Measurements from ENCODE around the gene ITGB2.

Gene ITGB2

DNA sequence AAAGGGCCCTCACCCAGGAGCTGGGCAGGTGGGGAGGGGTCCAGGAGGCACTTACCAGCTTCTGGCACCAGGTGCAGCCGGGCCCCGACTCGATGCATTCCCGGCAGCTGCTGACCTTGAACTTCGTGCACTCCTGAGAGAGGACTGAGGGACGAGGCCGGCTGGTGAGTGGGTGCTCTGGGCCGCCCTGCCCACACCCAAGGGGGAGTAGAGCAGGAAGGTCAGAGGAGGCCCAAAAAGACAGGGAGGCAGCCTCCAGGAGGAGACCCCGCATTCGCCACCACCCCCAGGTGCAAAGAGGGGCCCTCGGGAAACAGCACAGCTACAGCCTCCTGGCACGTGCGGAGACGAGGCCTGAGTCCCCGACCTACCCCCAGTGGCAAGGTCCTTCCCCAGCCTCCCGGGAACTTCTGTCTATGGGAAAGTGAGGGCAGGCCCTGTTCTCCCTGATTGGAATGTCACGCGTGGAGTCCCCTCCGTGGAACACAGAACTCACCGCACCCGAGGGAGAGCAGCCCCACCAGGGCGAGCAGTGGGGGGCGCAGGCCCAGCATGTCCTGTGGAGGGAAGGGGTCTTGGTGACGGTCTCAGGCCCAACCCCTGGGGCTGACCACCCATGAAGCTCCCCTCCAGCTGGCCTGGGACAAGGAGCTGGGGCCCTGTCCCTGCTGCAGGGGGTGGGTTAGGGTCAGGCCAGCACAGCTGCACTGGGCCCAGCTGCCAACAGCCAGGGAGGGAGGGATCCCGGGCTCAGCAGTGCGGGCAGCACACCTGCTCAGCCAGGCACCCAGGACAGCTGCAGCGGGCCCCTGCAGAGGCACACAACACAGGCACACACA lies 10.3 kb downstream of the ITGB2 start:
- DNase-seq (ENCODE audit: low read depth) = no peak

DNA sequence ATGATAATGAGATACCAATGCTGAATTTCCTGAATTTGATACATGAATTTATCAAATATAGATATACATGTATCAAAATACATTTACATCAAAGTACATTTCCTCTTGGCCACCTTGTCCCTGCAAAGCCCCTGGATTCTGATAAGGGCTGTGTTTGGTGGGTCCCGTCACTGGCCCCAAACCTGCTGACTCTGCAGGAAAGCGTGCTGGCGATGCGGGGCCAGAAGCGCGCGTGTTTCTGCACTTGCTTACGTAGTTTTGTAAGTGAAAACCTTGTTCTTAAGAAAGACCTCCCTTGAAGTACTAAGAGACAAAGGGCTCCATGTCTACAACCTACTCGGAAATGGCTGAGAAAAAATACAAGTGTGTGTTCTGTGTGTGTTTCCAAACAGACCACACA lies 11.0 kb downstream of the ITGB2 start:
- DNase-seq (ENCODE audit: low read depth) = no peak

DNA sequence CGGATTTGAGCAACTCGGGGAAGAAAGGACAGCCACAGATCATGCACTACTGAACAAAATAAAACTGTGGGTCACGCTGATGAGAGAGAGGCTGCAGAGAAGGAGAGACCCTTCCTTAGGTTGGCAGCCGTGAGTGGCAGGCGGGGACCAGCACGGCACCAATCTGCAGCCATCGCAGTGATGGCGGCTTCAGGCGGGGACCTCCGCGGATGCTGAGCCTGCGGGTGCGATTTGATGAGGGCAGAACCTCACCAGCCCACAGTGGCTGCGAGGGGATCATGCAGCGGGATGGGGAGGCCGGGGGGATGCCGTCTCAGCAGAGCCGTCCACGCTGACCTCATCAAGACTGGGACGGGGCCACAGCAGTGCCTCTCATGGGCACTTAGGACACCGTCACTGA lies 11.8 kb downstream of the ITGB2 start:
- DNase-seq (ENCODE audit: low read depth) = no peak

DNA sequence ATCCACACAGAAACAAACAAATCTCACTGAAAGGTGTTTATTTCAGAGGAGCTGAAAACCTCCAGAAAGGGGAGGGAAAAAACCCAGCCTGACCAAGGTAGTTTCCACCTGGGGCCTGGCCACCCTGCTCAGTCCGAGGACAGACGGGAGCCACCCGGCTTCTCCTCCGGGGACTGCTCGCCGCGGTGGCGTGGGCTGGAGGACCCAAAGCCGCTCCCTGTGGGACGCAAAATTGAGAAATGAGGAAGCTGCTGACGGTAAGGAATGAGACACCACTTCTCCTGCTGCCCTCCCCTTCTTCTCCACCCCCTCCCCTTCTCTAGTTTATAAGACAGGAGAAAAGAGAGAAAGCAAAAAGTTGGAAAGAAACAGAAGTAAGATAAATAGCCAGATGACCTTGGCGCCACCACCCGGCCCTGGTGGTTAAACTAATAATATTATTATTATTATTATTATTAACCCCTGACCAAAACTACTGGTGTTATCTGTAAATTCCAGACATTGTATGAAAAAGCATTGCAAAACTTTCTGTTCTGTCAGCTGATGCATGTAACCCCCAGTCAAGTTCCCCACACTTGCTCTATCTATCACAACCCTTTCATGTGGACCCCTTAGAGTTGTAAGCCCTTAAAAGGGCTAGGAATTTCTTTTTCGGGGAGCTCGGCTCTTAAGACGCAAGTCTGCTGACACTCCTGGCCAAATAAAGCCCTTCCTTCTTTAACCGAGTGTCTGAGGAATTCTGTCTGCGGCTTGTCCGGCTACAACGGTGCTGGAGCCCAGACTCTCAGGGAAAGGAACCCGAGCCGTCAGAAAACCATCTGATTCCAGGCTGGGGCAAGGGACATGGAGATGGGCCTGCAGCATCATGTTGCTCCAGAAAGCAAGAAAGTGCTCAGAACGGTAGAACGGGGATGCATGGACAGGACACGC lies 12.5 kb downstream of the ITGB2 start:
- DNase-seq (ENCODE audit: low read depth) = no peak

DNA sequence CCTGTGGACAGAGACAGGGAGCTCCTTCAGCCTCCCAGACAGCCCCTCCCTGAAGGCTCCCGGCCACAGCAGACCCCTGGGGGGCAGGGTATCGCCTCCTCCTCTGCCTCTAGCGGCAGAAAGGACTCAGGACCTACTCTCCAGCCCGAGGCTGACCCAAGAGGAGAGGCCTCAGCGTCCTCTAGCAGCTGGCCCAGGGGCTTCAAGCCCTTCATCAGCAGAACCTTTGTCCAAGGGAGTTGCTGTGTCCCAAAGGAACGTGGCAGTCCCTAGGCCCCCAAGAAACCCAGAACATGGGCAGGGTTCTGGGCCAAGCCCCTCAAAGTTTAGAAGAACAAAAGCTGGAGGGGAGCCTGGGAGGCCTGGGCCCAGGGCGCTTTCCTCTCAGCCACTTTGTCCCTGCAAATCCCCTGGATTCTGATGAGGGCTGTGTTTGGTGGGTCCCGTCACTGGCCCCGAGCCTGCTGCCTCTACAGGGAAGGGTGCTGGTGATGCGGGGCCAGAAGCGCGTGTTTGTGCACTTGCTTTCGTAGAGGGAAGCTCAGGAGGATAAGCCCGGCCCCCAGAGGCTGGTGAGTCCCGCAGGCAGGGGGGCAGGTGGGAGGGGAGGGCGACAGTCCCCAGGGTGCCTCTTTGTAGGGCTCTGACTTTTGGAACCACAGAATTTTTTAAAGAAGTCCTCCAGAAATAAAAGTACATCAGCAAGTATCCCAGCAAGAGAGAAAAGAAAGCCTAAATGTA lies 13.3 kb downstream of the ITGB2 start:
- DNase-seq (ENCODE audit: low read depth) = no peak

DNA sequence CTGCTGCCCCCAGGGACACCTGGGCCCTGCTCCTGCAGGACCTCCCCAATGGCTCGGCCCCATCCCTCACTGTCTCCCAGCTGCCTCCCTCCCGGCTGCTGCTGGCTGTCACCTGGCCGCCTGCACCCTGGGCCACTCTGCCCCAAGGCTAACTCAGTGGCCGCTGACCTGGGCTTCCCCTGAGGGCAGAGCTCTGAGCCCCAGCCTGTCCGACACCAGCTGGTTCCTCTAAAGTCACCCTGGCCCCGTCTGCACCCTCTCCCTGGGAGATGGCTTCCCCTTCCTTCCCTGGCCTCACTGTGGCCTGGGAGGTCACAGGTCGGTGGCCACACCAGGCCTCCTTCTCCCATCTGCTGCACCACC lies 15.0 kb downstream of the ITGB2 start:
- no peak for DNase-seq (ENCODE audit: low read depth)

- DNase-seq (ENCODE audit: low read depth) = no peak
Measured at GRCh38 chr21:44905016-44905727, 15.5 kb downstream of the ITGB2 start.

GRCh38 chr21:44904141-44904923 lies 16.4 kb downstream of the ITGB2 start:
- no peak for DNase-seq (ENCODE audit: low read depth)

- DNase-seq (ENCODE audit: low read depth) = no peak
Measured at GRCh38 chr21:44903689-44904088, 17.0 kb downstream of the ITGB2 start.

GRCh38 chr21:44903050-44903685 lies 17.5 kb downstream of the ITGB2 start:
- DNase-seq (ENCODE audit: low read depth) = no peak

DNA sequence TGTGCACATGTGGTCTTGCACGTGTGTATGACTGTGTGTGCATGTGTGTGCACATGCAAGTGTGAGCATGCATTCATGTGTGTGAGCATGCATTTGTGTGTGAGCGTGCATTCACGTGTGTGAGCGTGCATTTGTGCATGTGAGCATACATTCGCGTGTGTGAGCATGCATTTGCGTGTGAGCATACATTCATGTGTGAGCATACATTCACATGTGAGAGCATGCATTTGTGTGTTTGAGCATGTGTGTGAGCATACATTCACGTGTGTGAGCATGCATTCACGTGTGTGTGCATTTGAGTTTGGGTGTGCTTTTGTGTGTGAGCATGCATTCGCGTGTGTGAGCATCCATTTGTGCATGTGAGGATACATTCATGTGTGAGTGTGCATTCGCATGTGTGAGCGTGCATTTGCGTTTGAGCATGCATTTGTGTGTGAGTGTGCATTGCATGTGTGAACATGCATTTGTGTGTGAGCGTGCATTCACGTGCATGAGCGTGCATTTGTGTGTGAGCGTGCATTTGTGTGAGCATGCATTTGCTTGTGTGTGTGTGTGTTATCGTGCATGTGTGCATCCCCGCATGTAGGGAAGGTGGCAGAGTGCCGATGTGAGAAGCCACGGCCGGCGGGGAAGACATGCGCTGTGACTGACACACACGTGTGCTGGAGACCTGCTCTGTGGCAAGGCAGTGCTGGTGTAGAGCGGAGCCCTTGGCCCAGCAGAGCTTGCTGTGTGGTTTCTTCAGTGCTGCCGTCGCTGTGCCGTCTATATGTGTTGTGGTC lies 18.2 kb downstream of the ITGB2 start:
- no peak for DNase-seq (ENCODE audit: low read depth)

DNA sequence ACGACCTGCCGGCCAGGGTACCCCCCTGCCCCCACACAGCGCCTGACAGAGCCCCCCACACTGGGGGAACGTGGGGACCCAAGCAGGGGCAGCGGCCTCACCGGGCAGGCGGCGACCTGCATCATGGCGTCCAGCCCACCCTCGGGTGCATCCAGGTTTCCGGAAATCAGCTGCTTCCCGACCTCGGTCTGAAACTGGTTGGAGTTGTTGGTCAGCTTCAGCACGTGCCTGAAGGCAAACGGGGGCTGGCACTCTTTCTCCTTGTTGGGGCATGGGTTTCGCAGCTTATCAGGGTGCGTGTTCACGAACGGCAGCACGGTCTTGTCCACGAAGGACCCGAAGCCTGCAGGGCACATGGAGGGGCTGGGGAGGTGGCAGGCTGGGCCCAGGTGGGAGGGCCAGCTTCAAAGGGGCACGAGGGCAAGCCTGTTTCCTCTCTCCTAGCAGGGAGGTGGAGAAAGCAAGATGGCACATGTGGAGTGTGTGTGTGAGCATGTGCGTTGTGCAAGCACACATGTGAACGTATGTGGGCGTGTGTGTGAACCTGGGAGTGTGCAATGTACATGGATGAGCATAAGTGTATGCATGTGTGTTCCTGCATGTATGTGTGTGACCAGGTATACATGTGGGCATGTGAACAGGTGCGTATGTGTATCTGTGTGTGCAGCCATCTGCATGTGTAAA lies 19.2 kb downstream of the ITGB2 start:
- no peak for DNase-seq (ENCODE audit: low read depth)

DNA sequence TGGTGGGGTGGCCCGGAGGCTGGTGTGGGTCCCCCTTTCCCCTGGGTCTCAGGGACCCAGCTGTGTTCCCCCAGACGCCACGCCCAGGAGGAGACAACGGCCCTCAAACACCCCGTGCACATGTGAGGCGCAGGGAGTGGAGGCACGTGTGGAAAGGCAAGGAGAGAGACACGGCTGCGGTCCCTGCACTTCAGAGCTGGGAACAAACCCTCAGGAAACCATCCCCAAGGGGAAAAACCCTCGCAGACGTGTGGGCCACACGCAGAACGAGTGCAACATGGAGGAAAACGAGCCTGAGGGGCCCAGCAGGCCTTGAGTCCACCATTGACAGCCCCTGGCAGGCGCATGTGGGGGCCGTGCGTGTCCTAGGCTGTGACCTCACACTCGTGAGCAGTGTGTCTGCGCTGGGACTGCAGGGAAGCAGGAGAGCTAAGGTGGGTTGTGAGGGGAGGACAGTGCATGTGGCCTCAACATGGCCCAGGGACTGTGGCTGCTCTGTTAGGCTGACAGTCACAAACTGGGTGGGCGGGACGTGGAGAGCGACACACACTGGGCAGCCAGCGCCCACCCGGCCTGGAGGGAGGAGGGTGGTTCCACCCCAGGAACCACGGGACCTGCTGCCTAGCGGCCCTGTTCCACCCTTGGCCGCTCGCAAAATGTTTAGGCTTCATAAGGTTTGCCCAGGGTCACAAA lies 20.0 kb downstream of the ITGB2 start:
- no peak for DNase-seq (ENCODE audit: low read depth)

DNA sequence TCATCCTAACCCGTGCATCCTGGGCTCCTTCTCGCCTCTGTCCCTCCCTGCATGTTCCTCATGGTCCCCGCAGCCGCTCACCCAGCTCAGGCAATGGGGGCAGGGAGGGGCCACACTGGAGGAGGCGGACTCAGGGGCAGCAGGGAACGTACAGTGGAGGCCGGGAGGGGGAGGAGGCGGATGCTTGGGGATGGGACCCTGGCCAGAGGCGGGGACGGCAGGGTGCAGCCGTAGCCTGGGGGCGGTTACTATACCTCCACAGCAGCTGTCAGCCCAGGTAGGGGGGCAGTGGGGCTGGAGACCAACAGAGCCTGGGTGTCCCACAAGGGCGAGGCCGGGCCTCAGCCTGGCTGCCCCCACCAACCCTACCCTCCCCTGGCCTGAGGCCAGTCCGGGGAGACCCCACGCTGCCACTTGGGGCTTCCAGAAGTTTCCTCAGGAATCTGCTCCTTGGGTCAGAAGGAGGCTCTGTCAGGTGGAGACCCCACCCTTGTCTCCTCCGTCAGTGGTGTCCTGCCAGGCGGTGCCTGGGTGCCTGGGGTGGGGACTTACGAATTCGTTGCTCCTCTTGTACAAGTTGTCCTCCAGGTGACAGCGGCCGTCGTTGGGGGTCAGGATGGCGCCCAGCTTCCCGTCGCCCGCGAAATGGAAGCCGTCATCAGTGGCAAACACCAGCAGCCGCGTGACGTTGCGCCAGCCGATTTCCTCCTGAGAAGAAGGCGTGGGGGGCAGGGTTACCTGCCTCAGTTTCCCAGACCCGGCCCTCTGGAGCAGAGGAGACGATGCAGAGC lies 20.7 kb downstream of the ITGB2 start:
- DNase-seq (ENCODE audit: low read depth) = no peak

DNA sequence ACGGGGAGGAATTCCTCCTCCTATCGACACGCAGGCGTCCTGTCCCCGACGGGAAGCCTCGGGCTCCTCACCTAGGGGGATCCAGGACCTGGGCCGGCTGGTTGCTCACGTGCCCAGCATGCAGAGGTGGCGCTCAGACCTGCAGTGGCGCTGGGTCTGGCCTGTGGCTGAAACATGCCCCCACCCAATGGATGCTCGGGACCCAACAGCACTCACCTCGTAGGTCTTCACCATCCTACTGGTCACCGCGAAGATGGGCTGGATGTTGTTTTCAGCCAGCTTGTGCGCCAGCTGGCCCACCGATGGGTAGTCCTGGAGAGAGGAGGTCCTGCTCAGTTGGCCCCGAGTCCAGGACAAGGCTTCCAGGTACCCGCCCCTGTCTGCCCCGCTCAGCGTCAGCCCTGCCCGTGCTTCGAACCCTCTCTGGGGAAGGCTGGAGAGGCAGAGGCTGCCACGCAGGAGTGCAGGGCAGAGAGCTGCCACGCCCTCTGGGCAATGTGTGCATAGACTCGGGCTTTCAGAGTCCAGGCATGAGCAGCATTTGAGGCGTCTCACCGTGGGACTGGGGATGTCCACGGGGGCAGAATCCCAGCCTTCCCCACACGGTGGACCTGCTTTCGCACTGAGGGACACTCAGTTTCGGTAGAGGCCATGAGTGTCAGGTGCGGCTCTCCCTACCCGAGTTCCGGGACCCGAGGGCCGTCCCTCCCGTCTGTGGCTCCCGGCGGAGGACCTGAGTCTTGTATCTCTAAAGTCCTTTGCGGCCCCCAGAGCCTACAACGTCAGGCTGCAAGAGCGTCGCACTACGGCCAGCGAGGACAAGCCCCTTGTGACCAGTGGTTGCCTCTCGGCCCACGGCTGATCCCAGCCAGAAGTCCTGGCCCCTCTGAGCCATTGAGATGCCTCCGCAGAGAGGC lies 21.6 kb downstream of the ITGB2 start:
- DNase-seq (ENCODE audit: low read depth) = no peak

GRCh38 chr21:44898011-44898488 lies 22.6 kb downstream of the ITGB2 start:
- DNase-seq (ENCODE audit: low read depth) = no peak

All from activated gamma-delta T cell treated with anti-CD3 and anti-CD28 coated beads, Interleukin-2, amount 50 U/mL, for 16 hours (primary cell).